Measurements from ENCODE around the gene WARS2. TPM values are rescaled to one million over a fixed set of nuclear protein-coding genes. Genes with fewer than 3 reads are reported as not detected.

Gene WARS2
- polyA plus RNA-seq, 1 experiment, result 12.6 TPM

- ChIA-PET CTCF (no interaction called here), POLR2A (no interaction called here)
- no peak overlapping the region for H3K27ac ChIP-seq (ENCODE audit: low read depth, low read length)
- H3K27me3 ChIP-seq (ENCODE audit: control insufficient read depth, insufficient read depth, low read length), result peaks cover 94% of the 10 kb centered on the region
- peaks cover 26% of the 10 kb centered on the region for H3K9me3 ChIP-seq (ENCODE audit: control insufficient read depth, insufficient read depth, low read length)
- DNase-seq (ENCODE audit: low read depth, low spot score), result no peak
- H3K4me3 ChIP-seq (ENCODE audit: low read depth, low read length), result no peak overlapping the region
- TF ChIP-seq CTCF (IDR thresholded peaks at IDR 0.05; ENCODE audit: low read depth, low read length), result no peak
These were observed 156.9 kb downstream of the WARS2 start for GRCh38 chr1:118983558-118984041.

GRCh38 chr1:118982821-118983557, 157.5 kb downstream of the WARS2 start:
- no peak overlapping the region for H3K4me3 ChIP-seq (ENCODE audit: low read depth, low read length)
- H3K27me3 ChIP-seq (ENCODE audit: control insufficient read depth, insufficient read depth, low read length), result peaks cover 93% of the 10 kb centered on the region
- H3K9me3 ChIP-seq (ENCODE audit: control insufficient read depth, insufficient read depth, low read length), result peaks cover 26% of the 10 kb centered on the region
- H3K27ac ChIP-seq (ENCODE audit: low read depth, low read length), result no peak overlapping the region
- no peak for DNase-seq (ENCODE audit: low read depth, low spot score)
- POLR2A ChIA-PET, result no interaction called here
- CTCF ChIA-PET, result no interaction called here
- no peak for TF ChIP-seq CTCF (IDR thresholded peaks at IDR 0.05; ENCODE audit: low read depth, low read length)

- TF ChIP-seq CTCF (IDR thresholded peaks at IDR 0.05; ENCODE audit: low read depth, low read length), result no peak
- Histone ChIP-seq H3K9me3 (ENCODE audit: control insufficient read depth, insufficient read depth, low read length) (peaks cover 26% of the 10 kb centered on the region), H3K27me3 (ENCODE audit: control insufficient read depth, insufficient read depth, low read length) (peaks cover 92% of the 10 kb centered on the region), H3K4me3 (ENCODE audit: low read depth, low read length) (no peak overlapping the region), H3K27ac (ENCODE audit: low read depth, low read length) (no peak overlapping the region)
- DNase-seq (ENCODE audit: low read depth, low spot score), result no peak
- ChIA-PET CTCF (no interaction called here), POLR2A (no interaction called here)
These were observed 158.2 kb downstream of the WARS2 start for GRCh38 chr1:118982266-118982665.

GRCh38 chr1:118981436-118981835, 159.0 kb downstream of the WARS2 start:
- Histone ChIP-seq H3K4me3 (ENCODE audit: low read depth, low read length) (no peak overlapping the region), H3K9me3 (ENCODE audit: control insufficient read depth, insufficient read depth, low read length) (peaks cover 24% of the 10 kb centered on the region), H3K27me3 (ENCODE audit: control insufficient read depth, insufficient read depth, low read length) (peaks cover 86% of the 10 kb centered on the region), H3K27ac (ENCODE audit: low read depth, low read length) (no peak overlapping the region)
- DNase-seq (ENCODE audit: low read depth, low spot score), result no peak
- POLR2A ChIA-PET, result no interaction called here
- CTCF ChIA-PET, result no interaction called here
- TF ChIP-seq CTCF (IDR thresholded peaks at IDR 0.05; ENCODE audit: low read depth, low read length), result no peak

Small RNA genes lying within 50 kb of the gene (small RNA-seq; reads per million reads assigned to genes)
- gene AL139420.2 (ENCODE audit: insufficient read length, low read depth), result not detected

Other genes starting within 250 kb of the WARS2 start
- gene TBX15, start 152.3 kb downstream of the WARS2 start, polyA plus RNA-seq (2011; rRNA removed), result not detected in 2 replicates
- not detected in 2 replicates for gene HAO2, start 228.1 kb upstream of the WARS2 start, polyA plus RNA-seq (2011; rRNA removed)

Data from AG04450 (cell line).